Choroid plexus epithelial cell (primary cell): ENCODE data around the gene MYCL.

Experiments
- DNase-seq: peaks from one replicate; pipeline ENCODE4 v3.0.0-alpha.2; 2010; ENCODE audit warnings: low read depth
- H3K4me3 ChIP-seq: 2 replicates; pipeline ENCODE4 v1.5.1; 2011; ENCODE audit warnings: low read depth, mild to moderate bottlenecking, control low read depth, low read length, moderate library complexity
- CTCF ChIP-seq: conservative IDR thresholded peaks from 2 replicates; pipeline ENCODE4 v1.5.1; 2011; ENCODE audit warnings: low read depth, mild to moderate bottlenecking, control low read depth, inconsistent platforms, low read length, moderate library complexity

MYCL gene

GRCh38 chr1:39901714-39902459 lies at the start of gene MYCL:
Gene MYCL, minus strand, starts transcription at chr1:39901917. Its CDS starts 483 bp downstream, at chr1:39901434.
- DNase-seq: no peak
- peak; percentile 73 for TF ChIP-seq CTCF
- H3K4me3 ChIP-seq: peak within 1 kb of the TSS; percentile 60

GRCh38 chr1:39949891-39950290 lies 48.2 kb upstream of the MYCL start:
- no peak for DNase-seq
- TF ChIP-seq CTCF: no peak
- H3K4me3 ChIP-seq: no peak overlapping the region

GRCh38 chr1:39947260-39947659 lies 45.5 kb upstream of the MYCL start:
- no peak overlapping the region for H3K4me3 ChIP-seq
- no peak for DNase-seq
- no peak for TF ChIP-seq CTCF

- no peak overlapping the region for H3K4me3 ChIP-seq
- DNase-seq: no peak
- no peak for TF ChIP-seq CTCF
Observed at GRCh38 chr1:39946216-39946615, 44.5 kb upstream of the MYCL start.

GRCh38 chr1:39944410-39945112 lies 42.8 kb upstream of the MYCL start:
- no peak overlapping the region for H3K4me3 ChIP-seq
- TF ChIP-seq CTCF: no peak
- no peak for DNase-seq

- H3K4me3 ChIP-seq: no peak overlapping the region
- no peak for TF ChIP-seq CTCF
- DNase-seq: no peak
Observed at GRCh38 chr1:39943471-39944290, 42.0 kb upstream of the MYCL start.
